Measurements from ENCODE around the gene MAST4.

The MAST4 gene

GRCh38 chr5:67094476-67095300 is 498.5 kb downstream of the MAST4 start:
- Histone ChIP-seq H3K27me3 (replicated peaks) (no peaks in the 10 kb centered on the region), H3K27ac (peak overlapping the region; percentile 69), H3K4me3 (ENCODE audit: low read depth, low read length) (no peak overlapping the region), H3K36me3 (replicated peaks) (no peaks in the 10 kb centered on the region)
- DNase-seq = peak; percentile 66
- TF ChIP-seq CTCF (IDR thresholded peaks at IDR 0.05; ENCODE audit: low read depth, low read length, missing control alignments) = no peak
- in situ Hi-C loops (cut with HindIII; ENCODE audit: low pct_ligation_motif_present, low sequenced_read_pairs) = no loop called here

GRCh38 chr5:67095346-67096171 is 499.4 kb downstream of the MAST4 start:
- DNase-seq = peak; percentile 25

GRCh38 chr5:67098656-67099055 is 502.5 kb downstream of the MAST4 start:
- no peak overlapping the region for H3K4me3 ChIP-seq (ENCODE audit: low read depth, low read length)
- H3K27ac ChIP-seq = no peak overlapping the region
- no peaks in the 10 kb centered on the region for H3K27me3 ChIP-seq (replicated peaks)
- no peak for DNase-seq
- no peak for TF ChIP-seq CTCF (IDR thresholded peaks at IDR 0.05; ENCODE audit: low read depth, low read length, missing control alignments)
- H3K36me3 ChIP-seq (replicated peaks) = no peaks in the 10 kb centered on the region
- in situ Hi-C loops (cut with HindIII; ENCODE audit: low pct_ligation_motif_present, low sequenced_read_pairs) = no loop called here

More at GRCh38 chr5:67095346-67096171, 499.4 kb downstream of the MAST4 start:
- Histone ChIP-seq H3K27ac (peak overlapping the region; percentile 69), H3K27me3 (replicated peaks) (no peaks in the 10 kb centered on the region), H3K4me3 (ENCODE audit: low read depth, low read length) (no peak overlapping the region), H3K36me3 (replicated peaks) (no peaks in the 10 kb centered on the region)
- in situ Hi-C loops (cut with HindIII; ENCODE audit: low pct_ligation_motif_present, low sequenced_read_pairs) = no loop called here
- no peak for TF ChIP-seq CTCF (IDR thresholded peaks at IDR 0.05; ENCODE audit: low read depth, low read length, missing control alignments)

- Histone ChIP-seq H3K27me3 (replicated peaks) (no peaks in the 10 kb centered on the region), H3K4me3 (ENCODE audit: low read depth, low read length) (no peak overlapping the region), H3K27ac (no peak overlapping the region), H3K36me3 (replicated peaks) (no peaks in the 10 kb centered on the region)
- DNase-seq = no peak
- in situ Hi-C loops (cut with HindIII; ENCODE audit: low pct_ligation_motif_present, low sequenced_read_pairs) = no loop called here
- TF ChIP-seq CTCF (IDR thresholded peaks at IDR 0.05; ENCODE audit: low read depth, low read length, missing control alignments) = no peak
These were observed 504.1 kb downstream of the MAST4 start for GRCh38 chr5:67100301-67100700.

GRCh38 chr5:67102708-67103107 is 506.5 kb downstream of the MAST4 start:
- DNase-seq = no peak
- in situ Hi-C loops (cut with HindIII; ENCODE audit: low pct_ligation_motif_present, low sequenced_read_pairs) = no loop called here
- no peak overlapping the region for H3K4me3 ChIP-seq (ENCODE audit: low read depth, low read length)
- no peak for TF ChIP-seq CTCF (IDR thresholded peaks at IDR 0.05; ENCODE audit: low read depth, low read length, missing control alignments)
- peaks cover 2% of the 10 kb centered on the region for H3K36me3 ChIP-seq (replicated peaks)
- no peak overlapping the region for H3K27ac ChIP-seq
- H3K27me3 ChIP-seq (replicated peaks) = no peaks in the 10 kb centered on the region

Data from brain microvascular endothelial cell (primary cell).